ENCODE data around the gene IGSF21.

Gene IGSF21

DNA sequence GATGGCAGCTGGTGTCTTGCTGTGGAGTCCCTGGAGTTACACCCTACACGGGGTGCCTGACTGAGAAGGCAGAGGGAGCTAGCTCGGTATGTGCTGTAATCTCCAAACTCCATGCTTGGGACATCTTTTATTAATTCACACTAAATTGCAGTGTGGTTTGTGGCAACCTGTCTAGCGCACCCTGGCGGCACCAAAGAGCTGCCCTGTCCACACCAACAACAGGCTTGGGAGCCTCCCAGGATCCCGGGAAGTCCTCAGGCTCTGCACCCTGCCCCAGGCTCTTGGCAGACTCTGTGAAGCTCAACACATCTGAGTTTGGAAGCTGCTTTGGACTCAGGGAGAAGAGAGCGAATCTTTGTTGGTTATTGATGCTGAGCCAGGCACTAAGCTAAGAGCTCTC is 138.9 kb downstream of the IGSF21 start:
- DNase-seq (ENCODE audit: low read depth): no peak
- TF ChIP-seq, protein P1, sequence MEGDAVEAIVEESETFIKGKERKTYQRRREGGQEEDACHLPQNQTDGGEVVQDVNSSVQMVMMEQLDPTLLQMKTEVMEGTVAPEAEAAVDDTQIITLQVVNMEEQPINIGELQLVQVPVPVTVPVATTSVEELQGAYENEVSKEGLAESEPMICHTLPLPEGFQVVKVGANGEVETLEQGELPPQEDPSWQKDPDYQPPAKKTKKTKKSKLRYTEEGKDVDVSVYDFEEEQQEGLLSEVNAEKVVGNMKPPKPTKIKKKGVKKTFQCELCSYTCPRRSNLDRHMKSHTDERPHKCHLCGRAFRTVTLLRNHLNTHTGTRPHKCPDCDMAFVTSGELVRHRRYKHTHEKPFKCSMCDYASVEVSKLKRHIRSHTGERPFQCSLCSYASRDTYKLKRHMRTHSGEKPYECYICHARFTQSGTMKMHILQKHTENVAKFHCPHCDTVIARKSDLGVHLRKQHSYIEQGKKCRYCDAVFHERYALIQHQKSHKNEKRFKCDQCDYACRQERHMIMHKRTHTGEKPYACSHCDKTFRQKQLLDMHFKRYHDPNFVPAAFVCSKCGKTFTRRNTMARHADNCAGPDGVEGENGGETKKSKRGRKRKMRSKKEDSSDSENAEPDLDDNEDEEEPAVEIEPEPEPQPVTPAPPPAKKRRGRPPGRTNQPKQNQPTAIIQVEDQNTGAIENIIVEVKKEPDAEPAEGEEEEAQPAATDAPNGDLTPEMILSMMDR (conservative IDR thresholded peaks at IDR 0.05; ENCODE audit: low read depth, low read length): no peak
- H3K4me3 ChIP-seq (ENCODE audit: low read depth, low read length): no peak overlapping the region

- H3K4me3 ChIP-seq (ENCODE audit: low read depth, low read length): no peak overlapping the region
- no peak for DNase-seq (ENCODE audit: low read depth)
- TF ChIP-seq, protein P1 (conservative IDR thresholded peaks at IDR 0.05; ENCODE audit: low read depth, low read length): no peak
These were observed 139.6 kb downstream of the IGSF21 start for GRCh38 chr1:18247151-18247550.

DNA sequence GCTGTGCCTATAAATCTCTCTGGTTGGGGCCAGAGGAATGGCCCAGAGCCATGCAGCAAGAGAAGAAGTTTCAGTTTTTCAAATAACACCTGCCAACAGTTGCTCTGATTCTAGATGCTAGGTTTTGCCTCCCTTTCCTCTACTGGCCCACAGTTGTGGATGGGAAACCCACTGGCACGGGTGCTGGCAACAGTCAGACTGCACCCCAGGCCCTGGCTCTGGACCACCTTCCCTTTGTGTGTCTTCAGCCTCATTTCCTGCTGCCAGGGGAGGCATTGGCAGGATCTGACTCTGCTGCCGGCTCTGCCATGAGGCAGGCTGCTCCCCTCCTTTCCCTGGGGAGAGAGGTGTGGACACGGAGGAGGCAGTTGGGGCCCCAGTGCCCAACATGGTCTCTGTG is 142.0 kb downstream of the IGSF21 start:
- H3K4me3 ChIP-seq (ENCODE audit: low read depth, low read length): no peak overlapping the region
- TF ChIP-seq, protein P1 (conservative IDR thresholded peaks at IDR 0.05; ENCODE audit: low read depth, low read length): no peak
- DNase-seq (ENCODE audit: low read depth): no peak

DNA sequence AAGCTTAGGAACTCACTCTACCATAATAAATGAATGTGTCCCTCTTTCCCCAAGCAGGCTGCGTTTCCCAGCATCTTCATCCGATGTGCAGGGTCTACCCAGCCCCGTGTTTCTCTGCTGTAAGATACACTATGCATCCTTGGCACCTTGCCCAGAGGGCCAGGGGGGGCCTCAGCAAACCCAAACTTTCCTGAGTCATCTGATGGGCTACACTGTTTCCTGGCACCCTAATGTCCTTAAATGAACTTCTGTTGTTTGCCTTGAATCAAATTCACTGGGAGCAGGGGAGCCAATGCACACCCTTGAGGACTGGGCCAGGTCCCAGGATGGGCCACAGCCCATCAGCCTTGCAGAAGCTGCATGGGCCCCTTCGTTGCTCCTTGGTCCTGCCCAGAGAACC is 145.5 kb downstream of the IGSF21 start:
- TF ChIP-seq, protein P1 (conservative IDR thresholded peaks at IDR 0.05; ENCODE audit: low read depth, low read length): no peak
- H3K4me3 ChIP-seq (ENCODE audit: low read depth, low read length): no peak overlapping the region
- DNase-seq (ENCODE audit: low read depth): no peak

GRCh38 chr1:18256282-18257235 is 149.0 kb downstream of the IGSF21 start:
- DNase-seq (ENCODE audit: low read depth): peak; percentile 14
- TF ChIP-seq, protein P1 (conservative IDR thresholded peaks at IDR 0.05; ENCODE audit: low read depth, low read length): no peak
- H3K4me3 ChIP-seq (ENCODE audit: low read depth, low read length): no peak overlapping the region

GRCh38 chr1:18257778-18258177 is 150.2 kb downstream of the IGSF21 start:
- no peak overlapping the region for H3K4me3 ChIP-seq (ENCODE audit: low read depth, low read length)
- TF ChIP-seq, protein P1 (conservative IDR thresholded peaks at IDR 0.05; ENCODE audit: low read depth, low read length): no peak
- no peak for DNase-seq (ENCODE audit: low read depth)

GRCh38 chr1:18261891-18262290 is 154.3 kb downstream of the IGSF21 start:
- DNase-seq (ENCODE audit: low read depth): no peak
- TF ChIP-seq, protein P1 (conservative IDR thresholded peaks at IDR 0.05; ENCODE audit: low read depth, low read length): no peak
- no peak overlapping the region for H3K4me3 ChIP-seq (ENCODE audit: low read depth, low read length)

Measured in choroid plexus epithelial cell (primary cell).